ENCODE results near the gene RAI1.

The RAI1 gene

DNA sequence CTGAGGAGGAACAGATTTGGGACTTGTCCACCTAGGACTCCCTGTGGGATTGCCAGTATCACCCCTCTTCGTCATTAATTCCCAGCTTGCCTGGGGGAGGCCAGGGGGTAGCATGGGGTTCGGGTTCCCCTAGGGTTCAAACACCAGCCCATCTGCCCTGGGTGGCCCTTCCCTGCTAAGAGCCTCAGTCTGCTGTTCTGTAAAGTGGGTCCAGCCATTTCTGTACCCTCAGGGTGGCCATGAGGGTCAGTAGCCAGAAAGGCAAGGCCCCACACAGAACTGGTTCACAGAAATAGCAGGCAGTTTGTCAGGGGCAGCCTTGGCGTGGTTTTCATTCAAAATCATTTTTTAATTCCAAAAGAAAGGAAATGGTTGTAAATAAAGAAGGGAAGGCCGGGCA is 62.9 kb downstream of the RAI1 start:
- no peaks in the 10 kb centered on the region for H3K36me3 ChIP-seq (ENCODE audit: control insufficient read depth, insufficient read depth, low read length, severe bottlenecking)
- no peak overlapping the region for H3K4me3 ChIP-seq (ENCODE audit: low read length)
- no peak for DNase-seq (ENCODE audit: low read depth)
- peaks cover 37% of the 10 kb centered on the region for H3K4me1 ChIP-seq (ENCODE audit: control insufficient read depth, insufficient read depth, low read length)
- no peaks in the 10 kb centered on the region for H3K9me3 ChIP-seq (ENCODE audit: control insufficient read depth, low read length)
- no peak overlapping the region for H3K9ac ChIP-seq (ENCODE audit: low read length)
- H3K27me3 ChIP-seq (replicated peaks; ENCODE audit: control insufficient read depth, insufficient read depth, low read length), result no peaks in the 10 kb centered on the region

DNA sequence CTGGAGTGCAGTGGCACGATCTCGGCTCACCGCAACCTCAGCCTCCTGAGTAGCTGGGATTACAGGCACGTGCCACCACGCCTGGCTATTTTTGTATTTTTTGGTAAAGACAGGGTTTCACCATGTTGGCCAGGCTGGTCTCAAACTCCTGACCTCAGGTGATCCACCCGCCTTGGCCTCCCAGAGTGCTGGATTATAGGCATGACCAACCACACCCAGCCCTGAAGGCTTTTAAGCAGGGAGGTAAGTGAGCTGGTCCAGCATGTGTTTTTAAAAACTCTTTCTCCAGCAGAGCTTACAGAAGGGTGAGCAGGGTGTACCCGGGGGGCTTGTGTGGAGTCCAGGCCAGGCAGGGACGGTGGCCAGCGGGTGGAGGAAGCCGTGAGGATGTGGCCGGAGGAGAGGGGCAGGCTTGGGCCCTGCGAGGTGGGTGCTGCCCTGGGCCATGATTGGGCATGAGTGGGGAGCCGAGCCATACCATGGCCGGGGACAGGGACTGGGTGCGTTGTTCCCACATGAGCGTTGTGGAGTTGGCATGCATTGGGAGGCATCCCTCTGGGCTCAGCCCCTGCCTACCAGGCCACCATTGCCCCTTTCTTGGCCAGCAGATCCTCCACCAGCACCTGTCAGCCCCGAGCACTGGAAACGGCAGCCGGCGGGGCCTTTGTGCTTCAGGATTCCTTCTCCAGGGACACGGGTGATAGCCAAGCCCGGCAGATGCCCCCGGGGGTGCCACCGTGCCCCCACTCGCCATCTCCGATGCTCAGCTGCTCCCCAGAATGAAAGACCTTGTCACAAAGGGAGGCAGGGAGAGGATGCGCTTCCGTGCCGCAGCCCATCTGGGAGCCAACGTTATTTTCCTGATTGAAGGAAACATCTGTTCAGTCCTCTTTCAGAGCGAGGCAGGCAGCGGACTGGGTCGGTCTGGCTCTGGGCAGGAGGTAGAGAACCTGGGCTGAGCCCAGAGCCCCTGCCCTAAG is 64.5 kb downstream of the RAI1 start:
- no peak for DNase-seq (ENCODE audit: low read depth)
- H3K9ac ChIP-seq (ENCODE audit: low read length), result no peak overlapping the region
- no peaks in the 10 kb centered on the region for H3K9me3 ChIP-seq (ENCODE audit: control insufficient read depth, low read length)
- H3K27me3 ChIP-seq (replicated peaks; ENCODE audit: control insufficient read depth, insufficient read depth, low read length), result no peaks in the 10 kb centered on the region
- no peak overlapping the region for H3K4me3 ChIP-seq (ENCODE audit: low read length)
- H3K4me1 ChIP-seq (ENCODE audit: control insufficient read depth, insufficient read depth, low read length), result peaks cover 23% of the 10 kb centered on the region
- H3K36me3 ChIP-seq (ENCODE audit: control insufficient read depth, insufficient read depth, low read length, severe bottlenecking), result no peaks in the 10 kb centered on the region

DNA sequence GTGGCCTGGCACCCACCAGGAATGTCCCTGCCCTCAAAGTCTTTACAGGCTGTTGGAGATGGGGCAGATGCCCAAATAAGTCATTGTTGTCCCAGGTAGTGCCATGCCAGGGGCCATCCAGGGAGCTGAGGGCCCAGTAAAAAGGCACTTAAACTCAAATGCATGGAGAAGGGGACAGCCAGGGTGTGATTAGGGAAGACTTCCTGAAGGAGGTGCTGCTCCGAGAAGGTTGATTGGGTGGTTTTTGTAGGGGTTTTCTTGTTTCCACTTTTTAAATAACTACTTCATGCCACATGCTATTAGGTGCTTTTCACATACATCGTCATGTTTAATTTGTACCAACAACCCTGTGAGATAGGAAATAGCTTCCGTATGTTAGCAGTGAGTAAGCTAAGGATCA is 66.9 kb downstream of the RAI1 start:
- no peak for DNase-seq (ENCODE audit: low read depth)
- Histone ChIP-seq H3K4me3 (ENCODE audit: low read length) (no peak overlapping the region), H3K9ac (ENCODE audit: low read length) (no peak overlapping the region), H3K4me1 (ENCODE audit: control insufficient read depth, insufficient read depth, low read length) (peaks cover 21% of the 10 kb centered on the region), H3K27me3 (replicated peaks; ENCODE audit: control insufficient read depth, insufficient read depth, low read length) (no peaks in the 10 kb centered on the region), H3K9me3 (ENCODE audit: control insufficient read depth, low read length) (no peaks in the 10 kb centered on the region), H3K36me3 (ENCODE audit: control insufficient read depth, insufficient read depth, low read length, severe bottlenecking) (no peaks in the 10 kb centered on the region)

DNA sequence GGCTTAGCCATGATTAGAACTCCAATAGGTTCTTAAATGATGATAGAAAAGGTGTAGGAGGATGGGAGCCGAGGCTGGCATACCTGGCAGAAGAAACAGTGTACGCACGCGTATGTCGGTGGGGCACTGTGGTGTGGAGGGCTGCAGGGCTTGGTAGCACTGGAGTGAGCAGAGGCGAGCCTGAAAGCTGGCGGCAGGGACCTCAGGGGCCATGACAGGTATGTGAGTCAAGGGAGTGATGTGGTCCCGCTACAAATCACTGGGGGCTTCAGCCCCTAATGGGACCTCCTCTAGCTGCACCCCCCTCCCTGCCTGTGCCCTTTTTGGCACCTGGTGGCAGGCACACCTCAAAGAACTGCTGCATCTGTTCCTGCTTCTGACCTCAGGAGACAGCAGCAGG is 67.3 kb downstream of the RAI1 start:
- no peak overlapping the region for H3K9ac ChIP-seq (ENCODE audit: low read length)
- no peak for DNase-seq (ENCODE audit: low read depth)
- H3K4me3 ChIP-seq (ENCODE audit: low read length), result no peak overlapping the region
- no peaks in the 10 kb centered on the region for H3K9me3 ChIP-seq (ENCODE audit: control insufficient read depth, low read length)
- H3K4me1 ChIP-seq (ENCODE audit: control insufficient read depth, insufficient read depth, low read length), result peaks cover 22% of the 10 kb centered on the region
- no peaks in the 10 kb centered on the region for H3K36me3 ChIP-seq (ENCODE audit: control insufficient read depth, insufficient read depth, low read length, severe bottlenecking)
- no peaks in the 10 kb centered on the region for H3K27me3 ChIP-seq (replicated peaks; ENCODE audit: control insufficient read depth, insufficient read depth, low read length)

DNA sequence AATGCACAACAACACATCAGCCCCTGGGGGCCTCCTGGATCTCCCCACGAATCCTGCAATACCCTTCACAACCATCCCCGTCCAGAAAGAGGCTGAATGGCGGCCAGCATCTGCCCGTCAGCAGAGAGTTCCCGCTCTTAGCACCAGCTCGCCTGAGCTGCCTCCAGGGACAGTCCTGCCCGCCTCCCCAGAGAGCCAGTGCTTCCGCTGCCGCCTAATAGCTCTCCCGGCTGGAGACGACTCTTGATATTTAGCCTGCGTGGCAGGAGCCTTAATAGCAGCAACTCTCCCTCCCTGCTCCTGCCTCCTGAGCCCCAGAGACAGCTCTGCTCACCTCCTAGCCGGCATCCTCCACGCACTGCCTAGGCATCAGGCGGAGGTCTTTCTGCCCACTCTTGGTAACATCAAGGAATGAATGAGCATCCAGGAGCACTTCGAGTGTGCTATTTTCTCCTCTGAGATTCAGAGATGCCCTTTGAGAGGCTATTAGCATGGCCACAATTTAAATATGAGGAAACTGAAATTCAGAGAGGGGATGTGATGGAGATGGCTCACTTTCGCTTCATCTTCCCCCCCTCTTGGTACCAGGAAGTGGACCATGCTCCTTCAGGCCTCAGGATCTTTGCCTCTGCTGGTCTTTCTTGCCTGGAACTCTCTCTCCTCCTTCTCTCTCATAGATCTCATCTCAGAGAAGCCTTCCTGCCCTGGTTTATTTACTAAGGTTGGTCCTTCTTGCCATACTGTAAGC is 67.9 kb downstream of the RAI1 start:
- H3K4me3 ChIP-seq (ENCODE audit: low read length), result no peak overlapping the region
- H3K9me3 ChIP-seq (ENCODE audit: control insufficient read depth, low read length), result no peaks in the 10 kb centered on the region
- no peaks in the 10 kb centered on the region for H3K36me3 ChIP-seq (ENCODE audit: control insufficient read depth, insufficient read depth, low read length, severe bottlenecking)
- H3K4me1 ChIP-seq (ENCODE audit: control insufficient read depth, insufficient read depth, low read length), result peaks cover 22% of the 10 kb centered on the region
- no peaks in the 10 kb centered on the region for H3K27me3 ChIP-seq (replicated peaks; ENCODE audit: control insufficient read depth, insufficient read depth, low read length)
- no peak overlapping the region for H3K9ac ChIP-seq (ENCODE audit: low read length)
- DNase-seq (ENCODE audit: low read depth), result no peak

DNA sequence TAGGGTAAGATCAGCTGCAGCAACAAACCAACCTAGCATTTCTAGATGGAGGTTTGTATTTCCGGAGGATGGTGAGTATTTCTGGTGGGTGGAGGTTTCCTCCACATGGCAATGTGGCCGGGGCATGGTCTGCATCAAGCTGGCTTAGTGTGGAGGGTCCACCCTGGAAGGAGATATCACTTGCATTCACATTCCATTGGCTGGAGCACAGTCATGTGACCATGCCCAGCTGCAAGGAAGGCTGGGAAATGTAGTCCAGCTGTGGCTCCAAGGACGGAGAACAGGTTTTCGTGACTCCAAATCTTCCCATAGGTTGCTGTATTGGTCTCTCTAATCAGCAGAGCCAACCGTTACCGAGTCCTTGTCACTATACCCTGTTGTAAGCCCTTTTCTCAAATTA is 68.7 kb downstream of the RAI1 start:
- DNase-seq (ENCODE audit: low read depth), result peak; percentile 70
- no peaks in the 10 kb centered on the region for H3K9me3 ChIP-seq (ENCODE audit: control insufficient read depth, low read length)
- no peaks in the 10 kb centered on the region for H3K27me3 ChIP-seq (replicated peaks; ENCODE audit: control insufficient read depth, insufficient read depth, low read length)
- no peak overlapping the region for H3K9ac ChIP-seq (ENCODE audit: low read length)
- no peak overlapping the region for H3K4me3 ChIP-seq (ENCODE audit: low read length)
- H3K4me1 ChIP-seq (ENCODE audit: control insufficient read depth, insufficient read depth, low read length), result peaks cover 22% of the 10 kb centered on the region
- no peaks in the 10 kb centered on the region for H3K36me3 ChIP-seq (ENCODE audit: control insufficient read depth, insufficient read depth, low read length, severe bottlenecking)

DNA sequence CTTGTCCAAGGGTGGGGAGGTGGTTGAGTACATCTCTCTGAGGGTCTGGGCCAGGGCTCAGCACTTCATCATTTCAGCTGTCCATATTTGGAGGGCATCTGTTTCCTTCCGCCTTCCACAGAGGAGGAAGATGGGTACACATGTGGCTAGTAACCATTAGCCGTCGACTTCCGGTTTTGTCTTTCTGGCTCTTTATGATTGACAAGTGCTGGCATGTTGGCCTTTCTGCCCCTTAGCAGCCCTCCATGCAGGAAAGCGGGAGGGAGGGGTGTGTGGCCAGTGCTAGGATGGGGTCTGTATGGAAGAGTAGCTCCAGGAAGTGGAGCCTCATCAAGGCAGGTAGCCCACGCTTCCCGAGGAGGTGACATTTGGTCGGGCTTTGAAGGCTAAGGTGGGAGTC is 69.6 kb downstream of the RAI1 start:
- Histone ChIP-seq H3K9me3 (ENCODE audit: control insufficient read depth, low read length) (no peaks in the 10 kb centered on the region), H3K27me3 (replicated peaks; ENCODE audit: control insufficient read depth, insufficient read depth, low read length) (no peaks in the 10 kb centered on the region), H3K4me3 (ENCODE audit: low read length) (no peak overlapping the region), H3K4me1 (ENCODE audit: control insufficient read depth, insufficient read depth, low read length) (peaks cover 22% of the 10 kb centered on the region), H3K36me3 (ENCODE audit: control insufficient read depth, insufficient read depth, low read length, severe bottlenecking) (no peaks in the 10 kb centered on the region), H3K9ac (ENCODE audit: low read length) (no peak overlapping the region)
- no peak for DNase-seq (ENCODE audit: low read depth)

DNA sequence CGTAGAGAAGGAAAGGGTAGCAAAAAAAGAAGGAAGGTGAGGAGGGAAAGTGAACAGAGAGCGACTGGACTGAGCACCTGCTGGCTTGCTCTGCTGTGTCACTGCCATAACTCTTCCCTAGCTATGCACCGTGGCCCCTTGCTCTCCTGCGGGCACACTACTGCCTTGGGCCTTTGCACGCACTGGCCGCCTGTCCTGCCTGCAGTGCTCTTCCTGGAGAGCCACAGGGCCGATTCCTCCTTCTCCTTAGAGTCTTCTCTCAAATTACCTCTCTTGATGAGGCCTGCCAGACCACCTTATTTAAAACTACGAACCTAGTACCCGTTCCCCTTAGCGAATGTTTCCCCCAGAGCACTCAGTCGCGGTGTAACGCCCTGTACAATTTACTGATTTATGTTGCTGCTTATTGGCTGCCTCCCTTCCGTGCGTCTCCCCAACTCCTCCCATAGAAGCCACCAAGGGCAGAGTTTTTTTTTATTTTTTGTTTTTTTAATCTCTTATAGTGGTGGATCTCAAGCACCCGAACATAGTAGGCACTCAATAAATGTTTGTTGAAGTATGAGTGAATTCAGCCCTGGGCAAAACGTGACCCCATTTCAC is 70.3 kb downstream of the RAI1 start:
- Histone ChIP-seq H3K27me3 (replicated peaks; ENCODE audit: control insufficient read depth, insufficient read depth, low read length) (no peaks in the 10 kb centered on the region), H3K36me3 (ENCODE audit: control insufficient read depth, insufficient read depth, low read length, severe bottlenecking) (no peaks in the 10 kb centered on the region), H3K9ac (ENCODE audit: low read length) (peak overlapping the region; percentile 76), H3K4me1 (ENCODE audit: control insufficient read depth, insufficient read depth, low read length) (peaks cover 22% of the 10 kb centered on the region), H3K9me3 (ENCODE audit: control insufficient read depth, low read length) (no peaks in the 10 kb centered on the region), H3K4me3 (ENCODE audit: low read length) (peak overlapping the region; percentile 82)
- DNase-seq (ENCODE audit: low read depth), result no peak

DNA sequence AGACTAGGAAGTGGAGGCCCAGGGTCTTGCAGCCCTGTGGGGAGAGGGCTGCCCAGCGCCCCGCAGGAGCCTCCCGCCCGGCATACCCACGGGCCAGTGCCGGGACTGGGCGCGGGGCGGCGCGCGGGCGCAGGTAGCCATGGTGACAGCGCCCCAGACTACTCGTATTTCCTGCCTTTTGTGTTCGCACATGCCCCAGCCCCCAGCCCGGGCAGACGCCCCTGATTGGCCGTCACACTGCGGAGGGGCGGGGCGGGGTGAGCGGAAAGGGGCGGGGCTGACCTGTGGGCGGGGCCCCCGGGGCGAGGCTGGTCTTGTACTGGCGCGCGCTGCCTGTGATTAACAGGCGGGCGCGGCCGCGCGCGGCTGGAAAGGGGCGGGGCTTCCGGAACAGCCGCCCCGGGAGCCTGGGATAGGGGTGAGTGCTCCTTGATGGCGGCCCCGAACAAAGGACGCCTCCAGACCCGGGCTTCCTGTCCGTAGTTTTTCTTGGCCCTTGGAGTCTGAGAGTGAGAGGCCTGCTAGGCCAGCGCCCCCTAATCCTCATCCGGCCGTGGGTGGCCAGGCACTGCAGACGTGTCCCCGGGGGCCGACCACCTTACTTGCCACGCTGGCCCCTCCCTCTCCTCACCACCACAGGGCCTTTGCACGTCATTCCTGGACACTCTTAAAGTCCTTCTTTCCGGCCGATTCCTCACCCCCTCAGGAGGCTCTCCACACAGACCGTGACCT is 71.0 kb downstream of the RAI1 start:
- Histone ChIP-seq H3K4me3 (ENCODE audit: low read length) (peak overlapping the region; percentile 87), H3K9me3 (ENCODE audit: control insufficient read depth, low read length) (no peaks in the 10 kb centered on the region), H3K36me3 (ENCODE audit: control insufficient read depth, insufficient read depth, low read length, severe bottlenecking) (no peaks in the 10 kb centered on the region), H3K9ac (ENCODE audit: low read length) (peak overlapping the region; percentile 85), H3K4me1 (ENCODE audit: control insufficient read depth, insufficient read depth, low read length) (peaks cover 18% of the 10 kb centered on the region), H3K27me3 (replicated peaks; ENCODE audit: control insufficient read depth, insufficient read depth, low read length) (no peaks in the 10 kb centered on the region)
- peak; percentile 98 for DNase-seq (ENCODE audit: low read depth)

DNA sequence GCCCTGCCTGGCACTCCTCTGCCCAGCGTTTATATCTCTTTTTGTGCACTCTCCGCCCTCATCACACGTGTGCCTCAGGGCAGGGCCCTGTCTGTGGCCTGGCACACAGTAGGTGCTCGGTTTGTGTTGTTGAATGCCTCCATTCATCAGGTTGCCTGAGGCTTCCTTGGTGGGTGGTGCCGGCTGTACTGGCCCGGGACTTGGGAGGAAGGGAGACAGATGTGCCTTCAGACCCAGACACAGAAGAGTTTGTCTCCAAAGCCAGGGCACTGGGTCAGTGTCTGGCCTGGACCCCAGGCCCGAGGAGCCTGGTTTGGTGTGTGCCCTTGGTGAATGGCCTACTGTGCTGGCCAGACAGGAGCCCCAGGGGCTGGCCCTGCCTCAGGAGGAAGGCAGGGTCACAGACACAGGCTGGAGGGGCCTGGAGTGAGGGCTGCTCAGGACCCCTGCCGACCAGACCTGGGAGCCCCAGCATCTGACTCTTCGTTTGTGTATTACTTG is 71.6 kb downstream of the RAI1 start:
- peak overlapping the region; percentile 85 for H3K9ac ChIP-seq (ENCODE audit: low read length)
- H3K36me3 ChIP-seq (ENCODE audit: control insufficient read depth, insufficient read depth, low read length, severe bottlenecking), result no peaks in the 10 kb centered on the region
- H3K9me3 ChIP-seq (ENCODE audit: control insufficient read depth, low read length), result no peaks in the 10 kb centered on the region
- H3K27me3 ChIP-seq (replicated peaks; ENCODE audit: control insufficient read depth, insufficient read depth, low read length), result no peaks in the 10 kb centered on the region
- peak overlapping the region; percentile 87 for H3K4me3 ChIP-seq (ENCODE audit: low read length)
- DNase-seq (ENCODE audit: low read depth), result peak; percentile 30
- peaks cover 15% of the 10 kb centered on the region for H3K4me1 ChIP-seq (ENCODE audit: control insufficient read depth, insufficient read depth, low read length)
